Measurements from ENCODE around the gene GMEB2. TPM values are rescaled to one million over a fixed set of nuclear protein-coding genes. Genes with fewer than 3 reads are reported as not detected.

GMEB2 gene
- total RNA-seq, 2 experiments from 2014 or later, result 16.2 to 16.3 TPM

- no peaks in the 10 kb centered on the region for H3K9me3 Mint-ChIP-seq
- H3K27ac Mint-ChIP-seq, result peak overlapping the region; percentile 7
- ChIA-PET CTCF (interaction anchor here (1.0 kb wide), 2 partner anchors 111 to 127 kb away, joined by 3 read pairs; partner anchors contain the start of genes PPDPF and PTK6), POLR2A (interaction anchor here (0.8 kb wide), 1 partner anchor 22 kb away, joined by 3 read pairs; no protein-coding TSS in a partner anchor)
- intact Hi-C loops (cut with micrococcal nuclease), result no loop called here
- H3K36me3 Mint-ChIP-seq (ENCODE audit: low read depth), result no peaks in the 10 kb centered on the region
- no peaks in the 10 kb centered on the region for H3K27me3 Mint-ChIP-seq
- peaks cover 7% of the 10 kb centered on the region for H3K4me1 Mint-ChIP-seq (ENCODE audit: low read depth)
- ATAC-seq (no peak), DNase-seq (no peak)
- TF ChIP-seq CTCF (IDR thresholded peaks at IDR 0.05), result no peak
- H3K4me3 Mint-ChIP-seq, result no peak overlapping the region
Observed at GRCh38 chr20:63648190-63648589, 21.3 kb upstream of the GMEB2 start.

- Mint-ChIP-seq H3K27ac (no peak overlapping the region), H3K4me1 (ENCODE audit: low read depth) (no peaks in the 10 kb centered on the region), H3K9me3 (no peaks in the 10 kb centered on the region), H3K4me3 (no peak overlapping the region), H3K27me3 (no peaks in the 10 kb centered on the region), H3K36me3 (ENCODE audit: low read depth) (no peaks in the 10 kb centered on the region)
- intact Hi-C loops (cut with micrococcal nuclease), result no loop called here
- ChIA-PET CTCF (interaction anchor here (1.4 kb wide), 1 partner anchor 13 kb away, joined by 5 read pairs; the partner anchor contains the start of gene RTEL1), POLR2A (interaction anchor here (0.5 to 3.1 kb wide), 3 partner anchors 9 to 923 kb away, joined by 3 to 14 read pairs (median 4); partner anchors contain the start of gene RTEL1)
- DNase-seq, result no peak
- ATAC-seq, result no peak
- no peak for TF ChIP-seq CTCF (IDR thresholded peaks at IDR 0.05)
Observed at GRCh38 chr20:63645218-63645617, 18.3 kb upstream of the GMEB2 start.

GRCh38 chr20:63643946-63644345, 17.0 kb upstream of the GMEB2 start:
- Mint-ChIP-seq H3K4me3 (no peak overlapping the region), H3K27me3 (no peaks in the 10 kb centered on the region), H3K27ac (no peak overlapping the region), H3K4me1 (ENCODE audit: low read depth) (peaks cover 9% of the 10 kb centered on the region), H3K9me3 (no peaks in the 10 kb centered on the region), H3K36me3 (ENCODE audit: low read depth) (peaks cover 3% of the 10 kb centered on the region)
- no peak for ATAC-seq
- DNase-seq, result no peak
- intact Hi-C loops (cut with micrococcal nuclease), result no loop called here
- CTCF ChIA-PET, result no interaction called here
- no peak for TF ChIP-seq CTCF (IDR thresholded peaks at IDR 0.05)
- POLR2A ChIA-PET, result interaction anchor here (1.0 to 3.1 kb wide), 3 partner anchors 8 to 18 kb away, joined by 3 to 14 read pairs (median 4); partner anchors contain the start of gene RTEL1

- peak overlapping the region; percentile 69 for H3K4me3 Mint-ChIP-seq
- no peaks in the 10 kb centered on the region for H3K9me3 Mint-ChIP-seq
- no peak overlapping the region for H3K27ac Mint-ChIP-seq
- ATAC-seq (no peak), DNase-seq (no peak)
- ChIA-PET CTCF (no interaction called here), POLR2A (interaction anchor here (1.0 to 3.1 kb wide), 2 partner anchors 15 to 18 kb away, joined by 3 to 14 read pairs; partner anchors contain the start of gene RTEL1)
- peaks cover 9% of the 10 kb centered on the region for H3K4me1 Mint-ChIP-seq (ENCODE audit: low read depth)
- intact Hi-C loops (cut with micrococcal nuclease), result no loop called here
- no peaks in the 10 kb centered on the region for H3K27me3 Mint-ChIP-seq
- H3K36me3 Mint-ChIP-seq (ENCODE audit: low read depth), result peaks cover 3% of the 10 kb centered on the region
- no peak for TF ChIP-seq CTCF (IDR thresholded peaks at IDR 0.05)
Observed at GRCh38 chr20:63643499-63643898, 16.6 kb upstream of the GMEB2 start.

GRCh38 chr20:63642527-63643247, 15.8 kb upstream of the GMEB2 start:
- peaks cover 15% of the 10 kb centered on the region for H3K4me1 Mint-ChIP-seq (ENCODE audit: low read depth)
- no peak for ATAC-seq
- no peaks in the 10 kb centered on the region for H3K9me3 Mint-ChIP-seq
- intact Hi-C loops (cut with micrococcal nuclease), result no loop called here
- ChIA-PET CTCF (interaction anchor here (0.7 to 2.5 kb wide), 12 partner anchors 9 to 105 kb away, joined by 3 to 20 read pairs (median 8); partner anchors contain the start of genes ARFRP1, GMEB2, LIME1 and PTK6), POLR2A (interaction anchor here (1.0 to 5.8 kb wide), 7 partner anchors 9 to 94 kb away, joined by 3 to 57 read pairs (median 4); partner anchors contain the start of genes GMEB2, RTEL1 and STMN3)
- peak overlapping the region; percentile 81 for H3K27ac Mint-ChIP-seq
- H3K27me3 Mint-ChIP-seq, result no peaks in the 10 kb centered on the region
- DNase-seq, result no peak
- H3K4me3 Mint-ChIP-seq, result peak overlapping the region; percentile 69
- no peak for TF ChIP-seq CTCF (IDR thresholded peaks at IDR 0.05)
- peaks cover 3% of the 10 kb centered on the region for H3K36me3 Mint-ChIP-seq (ENCODE audit: low read depth)

Measured in activated CD8-positive, alpha-beta T cell treated with anti-CD3 and anti-CD28 coated beads for 36 hours (primary cell).